ENCODE measurements around the gene CLEC9A. TPM values are rescaled to one million over a fixed set of nuclear protein-coding genes. Genes with fewer than 3 reads are reported as not detected.

CLEC9A gene
- total RNA-seq (ENCODE audit: low replicate concordance) = not detected in 2 replicates
- long read RNA-seq = 0 reads

- Mint-ChIP-seq H3K36me3 (no peaks in the 10 kb centered on the region), H3K9me3 (no peaks in the 10 kb centered on the region), H3K4me3 (no peak within 1 kb of the TSS), H3K27me3 (peaks cover 8% of the 10 kb centered on the region), H3K4me1 (ENCODE audit: unreplicated experiment) (no peaks in the 10 kb centered on the region), H3K27ac (no peak within 1 kb of the TSS)
- TF ChIP-seq CTCF (conservative IDR thresholded peaks at IDR 0.05) = no peak
- DNase-seq (ENCODE audit: extremely low spot score, unreplicated experiment) = no peak
Observed at GRCh38 chr12:10030446-10030845, at the start of gene CLEC9A. CLEC9A (plus strand) TSS chr12:10030682; CDS start chr12:10052688, 22,006 bp downstream.

- no peaks in the 10 kb centered on the region for H3K9me3 Mint-ChIP-seq
- H3K4me1 Mint-ChIP-seq (ENCODE audit: unreplicated experiment) = no peaks in the 10 kb centered on the region
- H3K27ac Mint-ChIP-seq = no peak overlapping the region
- DNase-seq (ENCODE audit: extremely low spot score, unreplicated experiment) = no peak
- no peaks in the 10 kb centered on the region for H3K36me3 Mint-ChIP-seq
- peaks cover 21% of the 10 kb centered on the region for H3K27me3 Mint-ChIP-seq
- H3K4me3 Mint-ChIP-seq = no peak overlapping the region
- TF ChIP-seq CTCF (conservative IDR thresholded peaks at IDR 0.05) = no peak
Observed at GRCh38 chr12:9991876-9992275, 38.6 kb upstream of the CLEC9A start.

- no peak for DNase-seq (ENCODE audit: extremely low spot score, unreplicated experiment)
- H3K4me3 Mint-ChIP-seq = no peak overlapping the region
- H3K27me3 Mint-ChIP-seq = peaks cover 21% of the 10 kb centered on the region
- no peaks in the 10 kb centered on the region for H3K4me1 Mint-ChIP-seq (ENCODE audit: unreplicated experiment)
- H3K9me3 Mint-ChIP-seq = no peaks in the 10 kb centered on the region
- no peak for TF ChIP-seq CTCF (conservative IDR thresholded peaks at IDR 0.05)
- no peak overlapping the region for H3K27ac Mint-ChIP-seq
- H3K36me3 Mint-ChIP-seq = no peaks in the 10 kb centered on the region
Observed at GRCh38 chr12:9992296-9992695, 38.2 kb upstream of the CLEC9A start.

GRCh38 chr12:9999016-9999415, 31.5 kb upstream of the CLEC9A start, which contains the start of gene CLEC1B:
CLEC1B (minus strand) TSS chr12:9999121; CDS start chr12:9999100, 21 bp downstream.
- H3K27me3 Mint-ChIP-seq = peaks cover 1% of the 10 kb centered on the region
- no peaks in the 10 kb centered on the region for H3K9me3 Mint-ChIP-seq
- no peaks in the 10 kb centered on the region for H3K4me1 Mint-ChIP-seq (ENCODE audit: unreplicated experiment)
- H3K4me3 Mint-ChIP-seq = no peak within 1 kb of the TSS
- no peak for TF ChIP-seq CTCF (conservative IDR thresholded peaks at IDR 0.05)
- no peak for DNase-seq (ENCODE audit: extremely low spot score, unreplicated experiment)
- no peaks in the 10 kb centered on the region for H3K36me3 Mint-ChIP-seq
- H3K27ac Mint-ChIP-seq = no peak within 1 kb of the TSS

- Mint-ChIP-seq H3K4me1 (ENCODE audit: unreplicated experiment) (no peaks in the 10 kb centered on the region), H3K9me3 (no peaks in the 10 kb centered on the region), H3K4me3 (no peak overlapping the region), H3K36me3 (no peaks in the 10 kb centered on the region), H3K27me3 (peaks cover 3% of the 10 kb centered on the region), H3K27ac (no peak overlapping the region)
- no peak for DNase-seq (ENCODE audit: extremely low spot score, unreplicated experiment)
- TF ChIP-seq CTCF (conservative IDR thresholded peaks at IDR 0.05) = no peak
Observed at GRCh38 chr12:10001171-10001776, 29.2 kb upstream of the CLEC9A start.
